Dedifferentiated amniotic fluid mesenchymal stem cell (primary cell): Measurements from ENCODE around the gene TSNAX.
A peak's percentile ranks its signal among the peaks of the same experiment; 100 is the strongest.
"Not testable (repeated sequence)": the region's sequence is repeated elsewhere in the genome, so short reads cannot be mapped to it uniquely, and the experiment has no call there.

Experiments used
- DNase-seq: peaks from one replicate; pipeline ENCODE4 v3.0.0-alpha.2; 2016; ENCODE audit errors: extremely low spot score

Gene TSNAX, protein sequence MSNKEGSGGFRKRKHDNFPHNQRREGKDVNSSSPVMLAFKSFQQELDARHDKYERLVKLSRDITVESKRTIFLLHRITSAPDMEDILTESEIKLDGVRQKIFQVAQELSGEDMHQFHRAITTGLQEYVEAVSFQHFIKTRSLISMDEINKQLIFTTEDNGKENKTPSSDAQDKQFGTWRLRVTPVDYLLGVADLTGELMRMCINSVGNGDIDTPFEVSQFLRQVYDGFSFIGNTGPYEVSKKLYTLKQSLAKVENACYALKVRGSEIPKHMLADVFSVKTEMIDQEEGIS

DNA sequence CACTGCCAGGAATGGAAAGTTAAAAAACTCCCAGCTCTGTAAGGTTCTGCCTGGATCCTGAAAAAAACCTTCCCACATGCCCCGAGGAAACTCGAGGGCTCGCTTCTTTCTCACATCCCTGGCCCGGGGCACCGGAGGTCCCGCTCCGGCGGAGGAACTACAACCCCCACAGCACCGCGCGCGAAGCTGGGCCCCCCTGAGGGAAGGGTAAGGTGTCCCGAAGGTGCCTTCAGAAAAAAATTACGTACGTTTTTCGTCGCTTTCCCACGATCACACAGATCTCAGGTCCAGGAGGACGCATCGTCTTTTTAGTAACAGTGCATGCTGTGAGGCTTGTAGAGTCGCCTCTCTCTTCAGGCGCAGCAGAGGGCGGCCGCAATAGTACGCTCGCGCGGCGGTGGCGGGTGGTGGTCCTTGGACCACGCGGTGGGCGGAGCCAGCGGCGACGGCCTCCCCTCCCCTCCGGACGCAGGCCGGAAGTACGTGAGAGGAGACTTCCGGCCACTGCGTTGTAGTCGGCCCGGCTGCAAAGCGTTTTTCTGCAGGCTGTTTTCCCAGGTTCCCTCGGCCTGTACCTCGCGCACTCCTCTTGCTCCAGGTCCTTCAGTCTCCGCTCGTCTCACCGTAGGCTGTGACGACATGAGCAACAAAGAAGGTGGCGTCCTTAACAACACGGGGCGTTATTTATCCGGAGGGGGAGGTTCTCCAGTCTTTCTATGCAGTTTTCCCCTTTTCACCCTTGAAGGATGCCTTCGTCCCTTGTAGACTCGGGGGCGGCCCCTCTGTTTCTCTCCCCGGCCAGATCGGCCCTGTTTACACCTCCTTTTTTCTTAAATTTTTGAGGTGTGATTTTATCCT is at the start of gene TSNAX:
Gene TSNAX (plus strand): TSS at position 498 of the 858 bp plus-strand sequence. CDS start 142 bp downstream, at position 640.
- peak; percentile 84 for DNase-seq

DNA sequence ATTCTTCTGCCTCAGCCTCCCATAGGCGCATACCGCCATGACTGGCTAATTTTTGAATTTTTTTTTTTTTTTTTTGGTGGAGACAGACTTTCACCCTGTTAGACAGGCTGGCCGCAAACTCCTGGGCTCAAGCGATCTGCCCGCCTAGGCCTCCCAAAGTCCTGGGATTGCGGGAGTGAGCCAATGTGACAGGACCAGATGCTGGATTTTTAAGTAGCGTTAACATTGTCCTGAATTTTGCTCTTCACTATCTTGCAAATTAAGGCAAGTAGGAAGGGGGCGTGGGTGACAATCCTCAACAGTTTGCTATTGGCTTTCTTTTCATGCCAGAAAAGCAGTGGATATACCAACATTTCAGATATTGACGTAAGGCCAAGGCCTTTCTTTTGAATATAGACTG is 49.7 kb upstream of the TSNAX start:
- no peak for DNase-seq

GRCh38 chr1:231480008-231480407 is 48.5 kb upstream of the TSNAX start:
- DNase-seq = no peak

GRCh38 chr1:231481289-231481688 is 47.2 kb upstream of the TSNAX start:
- DNase-seq = no peak

DNA sequence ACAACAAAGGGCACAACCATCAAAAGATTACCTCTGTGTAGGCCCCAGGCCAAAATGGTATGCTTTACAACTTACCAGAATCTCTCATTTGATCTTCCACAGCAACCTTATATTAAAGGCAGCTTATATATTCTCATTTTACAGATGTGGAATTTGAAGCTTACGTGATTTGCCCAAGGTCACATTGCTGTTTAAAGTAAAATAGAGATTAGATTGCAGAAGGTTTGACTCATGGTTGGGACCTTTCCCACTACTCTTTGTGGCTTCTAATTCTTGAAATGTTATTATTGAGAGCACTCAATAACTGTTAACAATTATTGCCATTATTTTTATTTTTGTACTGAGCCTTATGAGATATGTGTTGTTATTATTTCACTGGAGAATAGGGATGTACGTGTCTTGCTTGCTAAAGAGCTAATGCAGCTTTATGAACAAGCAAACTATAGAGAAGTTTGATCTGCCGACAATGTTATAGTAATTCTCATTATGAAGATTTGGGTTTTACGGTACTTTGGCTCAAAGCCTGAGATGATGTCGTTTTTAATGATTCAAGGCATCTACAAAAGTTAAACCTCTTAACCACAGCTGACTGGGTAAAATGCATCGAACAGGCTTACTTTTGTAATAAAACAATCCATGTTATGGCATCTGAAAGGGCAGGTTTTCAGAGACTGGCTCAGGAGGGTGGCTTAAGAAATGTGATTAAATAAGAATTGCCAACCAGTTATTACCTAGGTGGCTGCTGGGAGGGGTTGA is 43.3 kb upstream of the TSNAX start:
- DNase-seq = no peak

GRCh38 chr1:231487019-231487418 is 41.5 kb upstream of the TSNAX start:
- DNase-seq = no peak

- no peak for DNase-seq
These were observed 40.6 kb upstream of the TSNAX start for GRCh38 chr1:231487910-231488309.

GRCh38 chr1:231493421-231494185 is 34.9 kb upstream of the TSNAX start:
- no peak for DNase-seq

- no peak for DNase-seq
These were observed 33.9 kb upstream of the TSNAX start for GRCh38 chr1:231494439-231495110.

- DNase-seq = no peak
These were observed 30.8 kb upstream of the TSNAX start for GRCh38 chr1:231497629-231498152.

- DNase-seq = no peak
These were observed 29.2 kb upstream of the TSNAX start for GRCh38 chr1:231499148-231499763.

DNA sequence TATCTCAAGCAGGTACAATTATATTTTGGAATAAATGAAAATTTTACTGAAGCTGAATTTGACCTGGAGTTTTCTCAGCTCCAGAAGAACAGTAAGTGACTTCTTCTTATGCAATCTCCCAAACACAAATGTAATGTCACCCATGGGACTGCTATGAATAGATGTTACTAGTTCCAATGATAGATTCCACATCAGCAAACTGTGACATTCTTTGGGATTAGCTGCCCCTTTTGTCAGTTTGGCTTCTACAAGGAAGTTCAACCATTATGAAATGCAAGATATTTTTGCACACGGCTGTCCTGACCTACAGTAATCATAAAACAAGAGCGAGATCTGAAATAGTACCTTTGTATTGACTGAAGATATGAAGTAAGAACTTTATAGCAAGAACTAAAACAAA is 27.8 kb upstream of the TSNAX start:
- DNase-seq = no peak

GRCh38 chr1:231503168-231503567 is 25.3 kb upstream of the TSNAX start:
- not testable (repeated sequence) for DNase-seq

GRCh38 chr1:231507476-231508355 is 20.8 kb upstream of the TSNAX start:
- no peak for DNase-seq

- no peak for DNase-seq
These were observed 20.0 kb upstream of the TSNAX start for GRCh38 chr1:231508497-231508896.

- no peak for DNase-seq
These were observed 19.5 kb upstream of the TSNAX start for GRCh38 chr1:231508941-231509340.

- no peak for DNase-seq
These were observed 16.2 kb upstream of the TSNAX start for GRCh38 chr1:231512147-231512698.

DNA sequence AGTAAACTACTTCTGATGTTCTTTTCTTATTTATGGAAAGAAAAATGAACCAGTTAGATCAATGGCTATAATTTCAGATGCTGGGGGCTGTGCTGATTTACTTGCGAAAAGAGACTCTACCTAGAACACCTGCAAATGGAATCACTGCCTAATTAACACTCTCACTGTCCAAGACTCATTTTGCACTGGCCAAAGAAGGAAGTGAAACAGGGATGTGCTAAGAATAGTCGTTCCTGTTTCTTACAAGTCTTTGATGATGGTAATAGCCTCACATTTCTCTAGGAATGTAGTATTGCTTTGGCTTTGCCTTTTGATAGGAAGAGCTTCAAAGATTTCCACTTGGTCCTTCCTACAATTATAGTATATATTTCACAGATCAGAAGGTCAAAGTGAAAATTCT is 12.7 kb upstream of the TSNAX start:
- no peak for DNase-seq

DNA sequence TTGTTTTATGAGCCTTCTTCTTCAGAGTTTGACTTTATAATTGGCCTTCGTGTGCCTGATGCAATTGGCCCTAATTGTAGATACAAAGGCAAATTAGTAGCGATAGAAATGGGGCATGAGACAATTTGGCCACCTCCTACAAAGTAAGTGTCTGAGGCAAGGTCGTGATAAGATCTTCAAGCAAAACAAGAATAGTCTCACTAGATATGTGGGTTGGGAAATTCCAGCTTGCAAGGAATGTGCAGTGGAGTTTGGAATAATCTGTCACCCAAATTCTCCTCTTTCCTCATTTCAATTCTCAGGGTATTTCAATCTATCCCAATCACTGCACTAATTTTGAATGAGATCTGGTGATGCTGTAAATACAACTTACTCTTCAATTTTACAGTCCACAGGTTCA is 11.4 kb upstream of the TSNAX start:
- DNase-seq = no peak
